Right renal cortex interstitium (tissue), 3 donors: ENCODE results near the gene EFCC1. TPM values are rescaled to one million over a fixed set of nuclear protein-coding genes. Genes with fewer than 3 reads are reported as not detected.
"Not testable (repeated sequence)": the region's sequence is repeated elsewhere in the genome, so short reads cannot be mapped to it uniquely, and the experiment has no call there.

Experiments
- DNase-seq, 3 donors: peaks; one replicate each; pipeline ENCODE4 v3.0.0-alpha.2; 2013; ENCODE audit warnings: low read depth in 3 of 3, low spot score in 2 of 3
- polyA plus RNA-seq, 3 donors: library from polyadenylated mRNA; unstranded; fragments of 120-200 nt; gene quantifications; one replicate each; pipeline ENCODE4 v1.2.1, GENCODE V29; 2013; ENCODE audit not compliant: insufficient read length in 3 of 3

The EFCC1 gene
- polyA plus RNA-seq, 3 donors = 2.2 to 3.0 (median 2.3) TPM

- no peak for DNase-seq
These were observed 67.3 kb downstream of the EFCC1 start for GRCh38 chr3:129068291-129068886.

- not testable (repeated sequence) for DNase-seq
These were observed 68.4 kb downstream of the EFCC1 start for GRCh38 chr3:129069313-129070085.

GRCh38 chr3:129070086-129070885, 69.2 kb downstream of the EFCC1 start:
- DNase-seq = no peak

- no peak for DNase-seq
These were observed 76.1 kb downstream of the EFCC1 start for GRCh38 chr3:129077222-129077621.

DNA sequence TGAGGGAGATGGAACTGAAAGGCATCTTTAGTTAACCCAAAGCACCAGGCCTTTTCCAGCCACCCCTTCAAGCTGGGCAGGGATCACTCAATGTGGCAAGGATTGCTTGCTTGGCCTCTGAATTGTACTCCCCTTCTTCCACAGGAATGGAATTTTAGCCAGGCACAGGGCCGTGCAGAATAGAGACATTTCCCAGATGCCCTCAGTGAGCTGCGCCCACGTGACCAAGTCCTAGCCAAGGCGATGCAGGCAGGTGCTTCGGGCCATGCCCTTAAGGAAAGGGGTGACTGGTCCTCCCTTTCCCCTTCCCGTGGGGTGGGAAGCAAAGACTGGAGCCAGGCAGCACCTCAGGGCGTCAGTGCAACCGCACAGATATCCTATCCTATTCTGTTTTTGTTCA, 77.4 kb downstream of the EFCC1 start:
- no peak for DNase-seq

GRCh38 chr3:129081503-129081902, 80.4 kb downstream of the EFCC1 start:
- no peak for DNase-seq

- DNase-seq = no peak
These were observed 80.9 kb downstream of the EFCC1 start for GRCh38 chr3:129082026-129082425.

GRCh38 chr3:129084501-129084900, 83.4 kb downstream of the EFCC1 start:
- DNase-seq = no peak

GRCh38 chr3:129085165-129085715, 84.1 kb downstream of the EFCC1 start:
- DNase-seq = no peak

GRCh38 chr3:129085818-129086217, 84.7 kb downstream of the EFCC1 start:
- no peak for DNase-seq

DNA sequence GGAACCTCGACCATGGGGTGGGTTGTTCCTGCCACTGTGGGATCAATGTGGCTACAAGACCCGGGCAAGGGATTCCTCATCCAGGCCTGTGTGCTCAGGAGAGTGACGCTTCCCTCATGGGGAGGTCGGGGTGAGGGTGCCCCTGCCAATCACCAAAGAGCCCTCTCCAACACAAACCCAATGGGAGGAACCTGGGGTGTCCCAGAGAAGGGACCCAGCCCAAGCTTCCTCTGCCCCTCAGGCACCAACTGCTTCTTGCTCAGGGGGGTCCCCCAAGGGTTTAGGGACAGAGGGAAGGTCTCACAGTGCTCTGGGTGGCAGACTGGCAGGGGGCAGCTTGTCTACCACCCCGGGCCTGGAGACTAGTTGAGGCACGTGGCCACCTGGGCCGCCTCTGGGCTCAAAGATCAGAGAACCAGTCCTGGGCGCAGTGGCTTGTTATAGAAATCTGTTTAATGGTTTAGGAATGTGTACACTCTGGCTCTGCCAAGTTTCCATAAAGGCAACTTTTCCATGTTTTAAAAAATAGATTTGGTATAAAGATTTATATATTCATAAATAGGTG, 86.1 kb downstream of the EFCC1 start:
- DNase-seq = no peak

DNA sequence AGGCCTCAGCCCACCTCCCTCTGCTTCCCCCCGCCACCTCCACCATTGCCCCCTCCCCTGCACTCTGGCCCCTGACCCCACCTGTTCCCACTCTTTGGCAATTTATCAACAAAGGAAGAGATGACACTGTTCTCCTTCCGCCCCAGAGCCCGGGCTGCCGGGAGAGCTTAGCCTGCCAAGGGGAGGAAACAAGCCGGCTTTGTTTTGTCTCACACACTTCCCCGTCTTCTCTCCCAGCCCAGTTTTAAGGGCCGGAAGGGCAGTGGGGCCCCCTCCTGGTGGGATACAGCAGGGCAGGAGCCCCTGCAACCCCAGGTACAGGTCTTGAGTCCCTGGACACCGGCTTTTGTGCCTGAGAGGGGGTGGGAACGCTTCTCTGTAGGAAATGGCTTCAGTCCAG, 86.8 kb downstream of the EFCC1 start:
- DNase-seq = not testable (repeated sequence)

- DNase-seq = not testable (repeated sequence)
These were observed 87.2 kb downstream of the EFCC1 start for GRCh38 chr3:129088312-129088711.

Other genes with a start within 250 kb of the EFCC1 start
- gene ACAD9, start 121.7 kb upstream of the EFCC1 start, polyA plus RNA-seq = 10 to 100 TPM; 28.4 to 35.7 (median 34.5) TPM
- 1 to 10 TPM; 1.1 to 1.8 (median 1.2) TPM for gene CFAP92, start 7.2 kb upstream of the EFCC1 start, polyA plus RNA-seq
- 1 to 10 TPM in 1 of 3 donors, under 1 TPM in 2; 0.89 to 2.2 (median 0.92) TPM for gene GP9, start 59.5 kb downstream of the EFCC1 start, polyA plus RNA-seq
- 1 to 10 TPM; 4.0 to 5.6 (median 5.3) TPM for gene RAB43, start 120.5 kb downstream of the EFCC1 start, polyA plus RNA-seq
- 10 to 100 TPM; 55.2 to 57.5 (median 57.3) TPM for gene ISY1, start 159.8 kb downstream of the EFCC1 start, polyA plus RNA-seq
- gene CNBP, start 182.6 kb downstream of the EFCC1 start, polyA plus RNA-seq = 100 to 1,000 TPM; 448 to 471 (median 458) TPM
- gene COPG1, start 248.3 kb downstream of the EFCC1 start, polyA plus RNA-seq = 100 to 1,000 TPM; 166 to 167 (median 166) TPM